ENCODE data around the gene SLC45A3. TPM values are rescaled to one million over a fixed set of nuclear protein-coding genes. Genes with fewer than 3 reads are reported as not detected.

SLC45A3 gene
- total and polyA plus RNA-seq, 2 donors (not counting 3 experiments of a cell fraction or from before 2014, with no cell fraction given): 15.1 to 15.6 TPM

DNA sequence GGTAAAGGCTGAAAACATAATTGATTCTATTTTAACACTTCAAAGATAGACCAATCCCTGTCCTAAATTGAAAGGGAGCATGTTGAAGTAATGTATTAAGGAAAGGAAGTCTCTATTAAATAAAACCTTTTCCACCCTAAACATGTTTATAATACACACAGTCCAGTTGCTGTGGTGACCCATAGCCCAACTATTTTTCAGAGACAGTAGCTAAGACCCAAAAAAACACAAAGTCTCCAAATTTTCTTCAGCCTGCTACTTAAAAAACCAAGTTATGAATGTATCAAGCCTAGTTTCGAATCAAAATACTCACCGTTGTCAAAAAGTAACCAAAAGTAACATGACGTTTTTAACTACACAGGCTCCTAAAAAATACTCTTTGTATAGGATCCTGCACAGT is 50.1 kb downstream of the SLC45A3 start:
- no TSS peak for BruUV-seq (replicated peaks)
- peak overlapping the region; percentile 98 for H3K4me2 ChIP-seq (ENCODE audit: insufficient read depth, low read length)
- TF ChIP-seq MYC (IDR thresholded peaks at IDR 0.05; ENCODE audit: low read depth, low read length) (no peak), POLR2AphosphoS5 (IDR thresholded peaks at IDR 0.05; ENCODE audit: insufficient read depth, low read depth, low read length) (no peak), MAX (IDR thresholded peaks at IDR 0.05; ENCODE audit: insufficient read depth, insufficient read length) (no peak), GATA2 (IDR thresholded peaks at IDR 0.05; ENCODE audit: insufficient read depth, insufficient read length, low read depth, low read length) (no peak), JUN (IDR thresholded peaks at IDR 0.05; ENCODE audit: borderline replicate concordance, insufficient read depth, insufficient read length, low read depth) (no peak), EZH2 (IDR thresholded peaks at IDR 0.05; ENCODE audit: borderline replicate concordance, low read depth, low read length, severe bottlenecking) (no peak), CTCF (IDR thresholded peaks at IDR 0.05; ENCODE audit: extremely low read depth in 1 of 2, insufficient read depth in 1 of 2, low read depth in 1 of 2, low read length in 2 of 2) (no peak), FOS (IDR thresholded peaks at IDR 0.05; ENCODE audit: borderline replicate concordance, insufficient read depth, low read length) (no peak), POLR2A (IDR thresholded peaks at IDR 0.05; ENCODE audit: low read depth, low read length) (no peak)
- intact Hi-C loops (cut with micrococcal nuclease): no loop called here
- no peaks in the 10 kb centered on the region for H3K27me3 ChIP-seq (ENCODE audit: control insufficient read depth in 2 of 2, insufficient read depth in 2 of 2, low read length in 2 of 2)
- POLR2A ChIA-PET: interaction anchor here (2.3 kb wide), 1 partner anchor 31 kb away, joined by 16 read pairs; no protein-coding TSS in a partner anchor
- no peaks in the 10 kb centered on the region for H4K20me1 ChIP-seq (replicated peaks; ENCODE audit: control insufficient read depth, extremely low read depth, insufficient read depth, low read length)
- H3K27ac ChIP-seq (ENCODE audit: insufficient read depth, low read depth, low read length): peak overlapping the region; percentile 82
- no peaks in the 10 kb centered on the region for H3K9me3 ChIP-seq (replicated peaks; ENCODE audit: control insufficient read depth, insufficient read depth, low read length)
- peaks cover 54% of the 10 kb centered on the region for H3K79me2 ChIP-seq (ENCODE audit: control insufficient read depth, insufficient read depth, low read length)
- DNase-seq (ENCODE audit: low read depth, low spot score) (peak; percentile 75), FAIRE-seq (no peak)
- CTCF ChIA-PET: interaction anchor here (1.2 to 6.3 kb wide), 6 partner anchors 28 to 106 kb away, joined by 6 to 294 read pairs (median 36); no protein-coding TSS in a partner anchor
- peaks cover 29% of the 10 kb centered on the region for H3K4me1 ChIP-seq (ENCODE audit: control insufficient read depth, extremely low read depth, insufficient read depth, low read length)
- dilution Hi-C loops (cut with MboI; ENCODE audit: extremely low pct_ligation_motif_present, low sequenced_read_pairs): no loop called here
- H3K9me1 ChIP-seq (replicated peaks; ENCODE audit: control insufficient read depth, extremely low read depth, insufficient read depth, low read length): no peaks in the 10 kb centered on the region
- peak overlapping the region; percentile 88 to 97 (median 92) for H3K4me3 ChIP-seq (replicated peaks in 1 of 3; ENCODE audit: insufficient read depth in 1 of 3, low read depth in 1 of 3, low read length in 3 of 3)
- no peak overlapping the region for H2AFZ ChIP-seq (ENCODE audit: low read depth, low read length)
- peak overlapping the region; percentile 96 for H3K9ac ChIP-seq (replicated peaks; ENCODE audit: extremely low read depth, insufficient read depth, low read length)
- H3K36me3 ChIP-seq (ENCODE audit: control insufficient read depth in 2 of 2, extremely low read depth in 1 of 2, insufficient read depth in 2 of 2, low read length in 2 of 2): peaks cover 0 to 3% of the 10 kb centered on the region in 2 experiments

Data from endothelial cell of umbilical vein (primary cell).